Gastrocnemius medialis (tissue), 4 donors: Measurements from ENCODE around the gene CDADC1. TPM values are rescaled to one million over a fixed set of nuclear protein-coding genes. Genes with fewer than 3 reads are reported as not detected.
A peak's percentile ranks its signal among the peaks of the same experiment; 100 is the strongest.
"Not testable (repeated sequence)": the region's sequence is repeated elsewhere in the genome, so short reads cannot be mapped to it uniquely, and the experiment has no call there.

Experiments used
- ATAC-seq, 2 donors: fragments of 150-250 bp; one replicate each; pipeline ENCODE4 v1.9.1; 2016
- DNase-seq, 2 donors: peaks; one replicate each; pipeline ENCODE4 v3.0.0-alpha.2; 2019
- H3K27ac ChIP-seq, 4 donors: fragments of 200-600 bp; sonication (generic); 1 replicate in 1 of 4; 2 replicates in 3 of 4; pipeline ENCODE4 v1.5.1; 2016 to 2018; ENCODE audit warnings: mild to moderate bottlenecking in 2 of 4, moderate library complexity in 1 of 4
- H3K27me3 ChIP-seq, 3 donors: fragments of 200-600 bp; sonication (generic) in 2 of 3; 1 replicate in 1 of 3; 2 replicates in 2 of 3; pipeline versions ENCODE4 v1.5.1 to v1.6.0; 2016 to 2019; ENCODE audit warnings: mild to moderate bottlenecking in 1 of 3, moderate library complexity in 1 of 3
- H3K36me3 ChIP-seq, 2 donors: fragments of 200-600 bp; sonication (generic) in 1 of 2; one replicate each; pipeline ENCODE4 v1.5.1; 2017 to 2018
- H3K4me1 ChIP-seq, 2 donors: fragments of 200-600 bp; sonication (generic) in 1 of 2; one replicate each; pipeline ENCODE4 v1.5.1; 2016 to 2017; ENCODE audit warnings: mild to moderate bottlenecking in 2 of 2
- H3K4me3 ChIP-seq, 4 donors: fragments of 200-600 bp; sonication (generic) in 3 of 4; 1 replicate in 1 of 4; 2 replicates in 3 of 4; pipeline ENCODE4 v1.5.1; 2016 to 2019; ENCODE audit warnings: mild to moderate bottlenecking in 2 of 4
- H3K9me3 ChIP-seq, 3 donors: fragments of 200-600 bp; sonication (generic) in 2 of 3; 1 replicate in 1 of 3; 2 replicates in 2 of 3; pipeline ENCODE4 v1.5.1; 2016 to 2019
- POLR2A ChIP-seq, 2 donors: fragments of 450-650 bp; IDR thresholded peaks; one replicate each; pipeline ENCODE4 v1.6.1; 2017; ENCODE audit warnings: antibody characterized with exemption in 2 of 2, mild to moderate bottlenecking in 2 of 2, moderate library complexity in 2 of 2
- in situ Hi-C, 4 donors: fragments of 200-750 bp; cut with MboI; loops; one replicate each; pipeline versions ENCODE4 v1.15.0 to v1.8.0; 2017; ENCODE audit warnings: low sequenced_read_pairs in 4 of 4
- intact Hi-C: fragments of 100-400 bp; cut with DNase I; formaldehyde crosslinking; loops from one replicate; pipeline ENCODE4 v1.15.1; 2023; ENCODE audit warnings: low total_unique reads
- total RNA-seq, 4 donors: library from RNA; depleted of rRNA; stranded (reverse); fragments of >200 nt; gene quantifications; one replicate each; pipeline versions ENCODE4 v1.1.0 to v1.2.3, GENCODE V29; 2016
- TF ChIP-seq, protein P1 (sequence below), 5 experiments: fragments of 450-650 bp in 3 of 5; fragments of 200-600 bp in 2 of 5; sonication (generic) in 2 of 5; IDR thresholded peaks in 4 of 5; conservative IDR thresholded peaks in 1 of 5; 1 replicate in 4 of 5; 2 replicates in 1 of 5; pipeline ENCODE4 v1.5.1; 2016 to 2019; ENCODE audit warnings: antibody characterized with exemption in 5 of 5, mild to moderate bottlenecking in 3 of 5, moderate library complexity in 3 of 5

The CDADC1 gene
- total RNA-seq, 4 donors from 2014 or later: 1.00 to 8.6 (median 3.9) TPM

DNA sequence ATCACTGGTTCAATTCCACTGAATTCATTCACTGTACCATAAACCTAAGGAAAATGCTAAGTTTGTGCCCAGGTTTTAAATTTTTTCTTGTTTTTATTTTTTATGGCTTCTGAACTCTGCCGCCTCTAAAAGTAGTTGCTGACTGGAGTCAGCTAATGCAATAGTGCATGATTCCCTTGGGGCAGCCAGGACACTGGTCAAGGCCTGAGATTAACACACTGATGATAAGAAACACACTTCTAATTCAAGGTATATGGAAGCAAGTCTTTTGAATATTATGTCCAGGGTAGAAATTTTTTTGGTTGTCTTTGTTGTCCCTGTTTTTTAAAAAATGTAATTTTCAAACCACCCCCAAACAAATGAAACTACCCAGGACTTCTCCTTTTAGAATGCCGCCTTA is 72.2 kb downstream of the CDADC1 start:
- intact Hi-C loops (no loop called here), in situ Hi-C loops (no loop called here)
- H3K4me3 ChIP-seq: no peak overlapping the region
- H3K4me1 ChIP-seq: peaks cover 0 to 5% of the 10 kb centered on the region in 2 donors
- no peaks in the 10 kb centered on the region for H3K27me3 ChIP-seq
- no peaks in the 10 kb centered on the region for H3K9me3 ChIP-seq
- TF ChIP-seq, protein P1, sequence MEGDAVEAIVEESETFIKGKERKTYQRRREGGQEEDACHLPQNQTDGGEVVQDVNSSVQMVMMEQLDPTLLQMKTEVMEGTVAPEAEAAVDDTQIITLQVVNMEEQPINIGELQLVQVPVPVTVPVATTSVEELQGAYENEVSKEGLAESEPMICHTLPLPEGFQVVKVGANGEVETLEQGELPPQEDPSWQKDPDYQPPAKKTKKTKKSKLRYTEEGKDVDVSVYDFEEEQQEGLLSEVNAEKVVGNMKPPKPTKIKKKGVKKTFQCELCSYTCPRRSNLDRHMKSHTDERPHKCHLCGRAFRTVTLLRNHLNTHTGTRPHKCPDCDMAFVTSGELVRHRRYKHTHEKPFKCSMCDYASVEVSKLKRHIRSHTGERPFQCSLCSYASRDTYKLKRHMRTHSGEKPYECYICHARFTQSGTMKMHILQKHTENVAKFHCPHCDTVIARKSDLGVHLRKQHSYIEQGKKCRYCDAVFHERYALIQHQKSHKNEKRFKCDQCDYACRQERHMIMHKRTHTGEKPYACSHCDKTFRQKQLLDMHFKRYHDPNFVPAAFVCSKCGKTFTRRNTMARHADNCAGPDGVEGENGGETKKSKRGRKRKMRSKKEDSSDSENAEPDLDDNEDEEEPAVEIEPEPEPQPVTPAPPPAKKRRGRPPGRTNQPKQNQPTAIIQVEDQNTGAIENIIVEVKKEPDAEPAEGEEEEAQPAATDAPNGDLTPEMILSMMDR (IDR thresholded peaks at IDR 0.05 in 4 of 5, conservative IDR thresholded peaks at IDR 0.05 in 1 of 5): no peak
- no peak for TF ChIP-seq POLR2A (IDR thresholded peaks at IDR 0.05)
- ATAC-seq: peak; percentile 41 to 44
- H3K36me3 ChIP-seq: no peaks in the 10 kb centered on the region
- peak in 1 of 2 donors; percentile 22 for DNase-seq
- H3K27ac ChIP-seq: peak overlapping the region in 3 of 4 donors; percentile 29 to 40 (median 35)

DNA sequence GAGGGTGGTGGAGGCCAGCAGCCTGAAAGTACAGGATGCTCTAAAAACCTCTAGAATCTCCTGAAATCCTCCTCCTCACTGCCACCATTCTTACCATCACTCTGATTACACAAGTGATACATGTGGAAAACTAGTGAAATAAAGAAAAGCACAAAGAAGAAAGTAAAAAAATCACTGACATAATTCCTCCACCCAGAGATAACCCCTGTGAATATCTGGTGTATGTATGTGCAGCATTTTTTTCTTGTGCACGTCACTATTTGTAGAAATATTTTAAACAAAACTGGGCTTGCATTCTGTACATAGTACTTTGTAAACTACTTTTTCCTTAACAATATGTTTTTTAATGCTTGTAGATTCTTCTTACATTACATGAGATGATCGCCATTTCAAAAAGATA is 73.2 kb downstream of the CDADC1 start:
- Histone ChIP-seq H3K4me3 (no peak overlapping the region), H3K4me1 (peaks cover under 1 to 5% of the 10 kb centered on the region in 2 donors), H3K27ac (no peak overlapping the region), H3K36me3 (no peaks in the 10 kb centered on the region), H3K27me3 (no peaks in the 10 kb centered on the region), H3K9me3 (no peaks in the 10 kb centered on the region)
- in situ Hi-C loops: no loop called here
- intact Hi-C loops: no loop called here
- no peak for DNase-seq
- ATAC-seq: no peak
- TF ChIP-seq, protein P1 (IDR thresholded peaks at IDR 0.05 in 4 of 5, conservative IDR thresholded peaks at IDR 0.05 in 1 of 5): no peak
- TF ChIP-seq POLR2A (IDR thresholded peaks at IDR 0.05): no peak

DNA sequence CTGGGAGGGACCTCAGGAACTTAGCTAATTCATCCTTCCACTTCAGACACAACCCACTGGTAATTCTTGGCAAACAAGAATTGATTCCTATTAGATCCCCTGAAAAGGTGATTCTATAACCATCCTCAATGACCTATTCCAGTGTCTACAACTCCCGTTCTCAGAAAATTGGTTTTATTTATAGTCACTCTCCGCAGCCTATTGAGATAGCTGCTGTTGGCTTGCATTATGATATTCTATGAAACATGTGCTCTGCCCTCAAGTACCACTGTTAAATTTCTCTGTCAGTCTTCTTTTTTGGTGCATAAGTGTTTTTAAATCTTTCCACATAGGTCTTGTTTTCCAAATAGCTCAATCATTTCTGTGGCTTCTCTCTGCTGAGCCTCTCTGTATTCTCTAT is 75.0 kb downstream of the CDADC1 start:
- Histone ChIP-seq H3K27me3 (no peaks in the 10 kb centered on the region), H3K4me1 (peaks cover 5 to 14% of the 10 kb centered on the region in 2 donors), H3K4me3 (no peak overlapping the region), H3K36me3 (no peaks in the 10 kb centered on the region), H3K9me3 (no peaks in the 10 kb centered on the region), H3K27ac (no peak overlapping the region)
- TF ChIP-seq POLR2A (IDR thresholded peaks at IDR 0.05): no peak
- TF ChIP-seq, protein P1 (IDR thresholded peaks at IDR 0.05 in 4 of 5, conservative IDR thresholded peaks at IDR 0.05 in 1 of 5): no peak
- no peak for ATAC-seq
- no peak for DNase-seq
- intact Hi-C loops: no loop called here
- in situ Hi-C loops: no loop called here

DNA sequence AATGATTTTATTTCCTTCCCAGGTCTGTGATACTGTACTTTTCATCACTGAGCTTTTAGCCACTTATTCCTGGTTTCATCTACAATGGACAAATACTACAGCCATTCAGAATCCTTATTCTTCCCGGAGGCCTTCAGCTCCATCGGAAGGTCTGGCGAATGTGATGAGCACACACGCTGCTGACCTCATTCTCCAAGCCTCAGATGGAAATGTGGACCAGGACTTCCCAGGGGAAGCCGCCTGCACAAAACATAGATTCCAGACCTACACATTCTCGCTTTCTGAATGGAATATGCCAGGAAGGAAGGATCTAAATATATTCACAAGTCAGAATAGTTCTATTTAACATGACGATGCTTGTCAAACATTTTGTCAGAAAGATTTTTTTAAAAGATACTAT is 75.6 kb downstream of the CDADC1 start:
- Histone ChIP-seq H3K4me3 (no peak overlapping the region), H3K27me3 (no peaks in the 10 kb centered on the region), H3K9me3 (no peaks in the 10 kb centered on the region), H3K4me1 (peaks cover 5 to 14% of the 10 kb centered on the region in 2 donors), H3K27ac (no peak overlapping the region), H3K36me3 (no peaks in the 10 kb centered on the region)
- DNase-seq (no peak), ATAC-seq (no peak)
- in situ Hi-C loops: no loop called here
- no peak for TF ChIP-seq POLR2A (IDR thresholded peaks at IDR 0.05)
- intact Hi-C loops: no loop called here

DNA sequence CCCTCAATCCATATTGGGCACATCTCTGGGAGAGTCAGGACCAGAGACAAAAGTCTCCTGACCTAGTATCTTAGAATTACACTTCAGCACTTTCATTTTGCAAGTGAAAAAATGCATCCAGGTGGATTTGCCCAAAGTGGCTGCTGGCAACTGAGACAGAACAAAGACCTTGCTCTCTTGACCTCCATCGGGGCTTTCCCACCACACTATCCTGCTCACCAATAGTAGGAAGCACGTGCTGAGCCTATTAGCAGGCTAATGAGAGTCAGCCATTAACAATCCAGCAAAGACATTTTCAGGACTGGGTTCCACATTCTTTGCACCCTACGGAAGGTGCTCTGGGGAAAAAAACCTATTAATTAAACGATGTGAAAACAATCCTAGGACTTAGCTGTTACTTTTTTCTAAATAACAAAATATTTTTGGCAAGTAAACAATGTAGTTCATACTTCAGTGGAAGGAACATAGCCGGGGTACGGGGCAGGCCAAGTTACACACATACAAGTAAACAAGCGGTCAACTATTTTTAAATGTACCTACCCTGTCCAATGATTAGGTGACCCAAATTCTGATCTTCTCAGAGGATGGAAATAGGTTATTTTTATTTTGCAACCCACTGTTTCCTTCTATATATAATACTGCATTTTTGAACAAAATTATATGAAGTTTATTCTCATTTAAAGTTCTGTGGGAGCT is 78.6 kb downstream of the CDADC1 start:
- intact Hi-C loops: no loop called here
- no peak for DNase-seq
- Histone ChIP-seq H3K36me3 (no peaks in the 10 kb centered on the region), H3K27me3 (no peaks in the 10 kb centered on the region), H3K4me1 (peaks cover 0 to 14% of the 10 kb centered on the region in 2 donors), H3K9me3 (no peaks in the 10 kb centered on the region), H3K27ac (peak overlapping the region; percentile 12 to 56 (median 37)), H3K4me3 (no peak overlapping the region)
- peak in 1 of 2 donors; percentile 63 for ATAC-seq
- in situ Hi-C loops: no loop called here
- TF ChIP-seq, protein P1 (IDR thresholded peaks at IDR 0.05 in 4 of 5, conservative IDR thresholded peaks at IDR 0.05 in 1 of 5): no peak
- TF ChIP-seq POLR2A (IDR thresholded peaks at IDR 0.05): no peak

DNA sequence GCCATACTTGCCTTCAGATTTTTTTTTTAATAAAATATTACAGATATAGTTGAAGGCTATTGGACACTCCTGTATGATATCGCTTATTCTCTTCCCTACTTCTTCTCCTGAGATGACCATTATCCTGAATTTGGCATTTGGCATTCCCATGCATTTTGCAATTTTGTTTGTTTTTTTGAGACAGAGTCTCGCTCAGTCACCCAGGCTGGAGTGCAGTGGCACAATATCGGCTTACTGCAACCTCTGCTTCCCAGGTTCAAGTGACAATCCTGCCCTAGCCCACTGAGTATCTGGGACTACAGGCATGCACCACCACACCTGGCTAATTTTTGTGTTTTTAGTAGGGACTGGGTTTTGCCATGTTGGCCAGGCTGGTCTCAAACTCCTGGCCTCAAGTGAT is 79.4 kb downstream of the CDADC1 start:
- intact Hi-C loops: not testable (repeated sequence)
- H3K27ac ChIP-seq: peak overlapping the region in 2 of 4 donors; percentile 12 to 50

More for the DNA sequence above, 79.4 kb downstream of the CDADC1 start:
- H3K4me3 ChIP-seq, H3K9me3 ChIP-seq, ATAC-seq, H3K27me3 ChIP-seq, DNase-seq, H3K36me3 ChIP-seq, in situ Hi-C loops: not testable (repeated sequence)
- H3K4me1 ChIP-seq: peaks cover 0 to 14% of the 10 kb centered on the region in 2 donors
